ENCODE results near the gene HOXA7.

HOXA7 gene

DNA sequence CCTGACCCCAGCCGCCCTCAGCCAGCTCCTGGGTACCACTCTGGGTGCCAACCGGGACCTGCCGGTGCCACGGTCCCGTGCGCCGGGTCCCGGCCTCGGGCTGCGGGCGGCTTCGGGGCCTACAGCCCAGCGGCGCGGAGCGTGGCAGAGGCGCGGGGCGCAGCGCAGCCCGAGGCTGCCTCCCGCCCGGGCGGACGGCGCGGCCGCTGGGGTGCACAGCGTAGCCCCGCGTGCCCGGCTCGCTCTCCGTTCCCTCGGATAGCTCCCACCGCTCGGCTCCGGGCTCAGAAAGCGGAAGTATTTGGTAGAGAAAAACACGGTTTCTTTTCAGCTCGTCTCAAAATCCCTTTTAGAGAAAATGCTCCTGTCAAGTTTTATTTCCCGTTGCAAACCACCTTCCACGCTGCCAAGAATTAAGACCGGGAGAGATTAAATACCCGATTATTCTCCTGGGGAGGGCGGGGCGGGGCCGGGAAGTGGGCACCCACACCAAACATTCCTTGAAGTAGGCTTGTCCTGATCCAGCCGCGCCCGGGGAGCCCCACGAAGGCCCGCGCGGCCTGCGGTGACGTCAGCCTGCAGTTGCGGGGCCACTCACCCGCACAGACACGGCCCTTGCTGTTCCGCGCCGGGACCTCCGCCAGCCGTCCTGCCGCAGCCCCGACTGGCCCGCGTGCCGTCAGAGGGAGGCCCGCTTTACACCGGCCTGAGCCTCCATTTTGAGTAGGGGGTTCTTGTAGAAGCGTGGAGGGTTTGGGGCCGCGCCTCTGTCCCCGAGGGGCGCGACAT lies 36.3 kb upstream of the HOXA7 start:
- DNase-seq (ENCODE audit: extremely low read depth, low read depth): no peak
- peak overlapping the region; percentile 83 for H3K4me3 ChIP-seq (replicated peaks; ENCODE audit: low read depth, low read length)
- TF ChIP-seq, protein P1, sequence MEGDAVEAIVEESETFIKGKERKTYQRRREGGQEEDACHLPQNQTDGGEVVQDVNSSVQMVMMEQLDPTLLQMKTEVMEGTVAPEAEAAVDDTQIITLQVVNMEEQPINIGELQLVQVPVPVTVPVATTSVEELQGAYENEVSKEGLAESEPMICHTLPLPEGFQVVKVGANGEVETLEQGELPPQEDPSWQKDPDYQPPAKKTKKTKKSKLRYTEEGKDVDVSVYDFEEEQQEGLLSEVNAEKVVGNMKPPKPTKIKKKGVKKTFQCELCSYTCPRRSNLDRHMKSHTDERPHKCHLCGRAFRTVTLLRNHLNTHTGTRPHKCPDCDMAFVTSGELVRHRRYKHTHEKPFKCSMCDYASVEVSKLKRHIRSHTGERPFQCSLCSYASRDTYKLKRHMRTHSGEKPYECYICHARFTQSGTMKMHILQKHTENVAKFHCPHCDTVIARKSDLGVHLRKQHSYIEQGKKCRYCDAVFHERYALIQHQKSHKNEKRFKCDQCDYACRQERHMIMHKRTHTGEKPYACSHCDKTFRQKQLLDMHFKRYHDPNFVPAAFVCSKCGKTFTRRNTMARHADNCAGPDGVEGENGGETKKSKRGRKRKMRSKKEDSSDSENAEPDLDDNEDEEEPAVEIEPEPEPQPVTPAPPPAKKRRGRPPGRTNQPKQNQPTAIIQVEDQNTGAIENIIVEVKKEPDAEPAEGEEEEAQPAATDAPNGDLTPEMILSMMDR (IDR thresholded peaks at IDR 0.05; ENCODE audit: low read depth, low read length, missing control alignments): no peak

- DNase-seq (ENCODE audit: extremely low read depth, low read depth): no peak
- peak overlapping the region; percentile 83 for H3K4me3 ChIP-seq (replicated peaks; ENCODE audit: low read depth, low read length)
Observed at GRCh38 chr7:27191833-27192545, 35.5 kb upstream of the HOXA7 start.

DNA sequence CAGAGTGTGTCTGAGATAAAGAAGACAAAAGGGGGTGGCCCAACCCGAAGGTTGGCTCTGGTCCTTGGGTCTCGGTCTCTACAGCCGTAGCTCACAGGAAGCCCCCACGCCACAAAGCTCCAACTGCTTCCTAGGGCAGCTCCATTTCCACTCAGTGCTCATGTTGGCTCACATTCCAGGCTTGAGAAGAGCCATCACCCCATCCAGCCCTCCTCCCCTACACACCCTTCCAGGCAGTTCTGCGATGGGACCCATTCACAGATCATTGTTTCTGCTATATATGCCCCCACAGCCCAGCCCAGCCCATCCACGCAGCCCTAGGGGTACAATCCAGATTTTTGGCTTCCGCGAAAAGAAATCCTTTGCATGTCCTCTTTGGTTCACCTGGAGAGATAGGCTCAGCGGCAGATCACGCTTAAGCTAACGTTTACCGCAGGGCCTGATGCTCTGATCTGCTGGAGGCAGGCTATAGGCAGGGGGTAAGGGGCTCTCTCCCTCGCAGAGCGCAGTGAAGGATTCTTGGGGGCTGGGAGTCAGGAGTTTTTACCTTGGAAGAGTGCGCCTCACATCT lies 34.8 kb upstream of the HOXA7 start:
- H3K4me3 ChIP-seq (replicated peaks; ENCODE audit: low read depth, low read length): peak overlapping the region; percentile 83
- no peak for DNase-seq (ENCODE audit: extremely low read depth, low read depth)
- TF ChIP-seq, protein P1 (IDR thresholded peaks at IDR 0.05; ENCODE audit: low read depth, low read length, missing control alignments): no peak

More at GRCh38 chr7:27191833-27192545, 35.5 kb upstream of the HOXA7 start:
- TF ChIP-seq, protein P1 (IDR thresholded peaks at IDR 0.05; ENCODE audit: low read depth, low read length, missing control alignments): no peak

DNA sequence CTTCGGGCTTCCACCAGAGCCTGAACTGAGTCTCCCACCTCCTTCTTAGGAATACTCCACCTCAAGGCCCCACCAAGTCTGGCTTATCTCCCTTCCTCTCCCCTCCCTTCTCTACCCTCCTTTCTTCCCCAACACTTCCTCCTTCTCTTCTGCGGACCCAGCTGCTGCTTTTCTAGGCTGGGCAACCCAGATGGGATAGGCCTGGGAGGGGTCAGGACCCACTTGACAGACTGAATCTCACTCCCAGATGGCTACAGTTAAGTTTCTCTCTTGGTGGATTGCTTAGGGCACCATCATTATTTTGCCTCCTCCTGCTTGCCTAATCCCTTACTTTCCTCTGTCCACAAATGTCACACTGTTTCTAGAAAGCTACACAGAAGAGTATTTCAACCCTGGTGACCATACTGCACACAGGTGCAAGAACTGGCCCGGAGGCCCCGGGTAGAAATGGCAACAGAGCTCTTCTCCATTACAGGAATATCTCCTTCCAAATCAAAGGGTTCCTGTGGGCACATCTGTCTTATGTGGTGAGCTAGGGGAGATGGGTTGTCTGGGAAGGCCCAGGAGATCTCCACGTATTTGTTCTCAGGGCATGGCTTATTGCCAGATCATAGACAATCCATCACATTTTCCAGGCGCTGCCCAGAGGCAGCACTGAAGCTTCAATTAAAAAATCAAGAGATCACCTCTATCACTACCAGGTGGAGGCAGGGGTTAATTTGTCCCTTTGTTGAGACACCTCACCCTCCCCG lies 33.7 kb upstream of the HOXA7 start:
- H3K4me3 ChIP-seq (replicated peaks; ENCODE audit: low read depth, low read length): peak overlapping the region; percentile 83
- TF ChIP-seq, protein P1 (IDR thresholded peaks at IDR 0.05; ENCODE audit: low read depth, low read length, missing control alignments): no peak
- DNase-seq (ENCODE audit: extremely low read depth, low read depth): no peak

GRCh38 chr7:27189295-27189996 lies 33.0 kb upstream of the HOXA7 start:
- H3K4me3 ChIP-seq (replicated peaks; ENCODE audit: low read depth, low read length): peak overlapping the region; percentile 83
- TF ChIP-seq, protein P1 (IDR thresholded peaks at IDR 0.05; ENCODE audit: low read depth, low read length, missing control alignments): no peak
- DNase-seq (ENCODE audit: extremely low read depth, low read depth): no peak
